ENCODE results near the gene NDUFA9.

NDUFA9 gene

DNA sequence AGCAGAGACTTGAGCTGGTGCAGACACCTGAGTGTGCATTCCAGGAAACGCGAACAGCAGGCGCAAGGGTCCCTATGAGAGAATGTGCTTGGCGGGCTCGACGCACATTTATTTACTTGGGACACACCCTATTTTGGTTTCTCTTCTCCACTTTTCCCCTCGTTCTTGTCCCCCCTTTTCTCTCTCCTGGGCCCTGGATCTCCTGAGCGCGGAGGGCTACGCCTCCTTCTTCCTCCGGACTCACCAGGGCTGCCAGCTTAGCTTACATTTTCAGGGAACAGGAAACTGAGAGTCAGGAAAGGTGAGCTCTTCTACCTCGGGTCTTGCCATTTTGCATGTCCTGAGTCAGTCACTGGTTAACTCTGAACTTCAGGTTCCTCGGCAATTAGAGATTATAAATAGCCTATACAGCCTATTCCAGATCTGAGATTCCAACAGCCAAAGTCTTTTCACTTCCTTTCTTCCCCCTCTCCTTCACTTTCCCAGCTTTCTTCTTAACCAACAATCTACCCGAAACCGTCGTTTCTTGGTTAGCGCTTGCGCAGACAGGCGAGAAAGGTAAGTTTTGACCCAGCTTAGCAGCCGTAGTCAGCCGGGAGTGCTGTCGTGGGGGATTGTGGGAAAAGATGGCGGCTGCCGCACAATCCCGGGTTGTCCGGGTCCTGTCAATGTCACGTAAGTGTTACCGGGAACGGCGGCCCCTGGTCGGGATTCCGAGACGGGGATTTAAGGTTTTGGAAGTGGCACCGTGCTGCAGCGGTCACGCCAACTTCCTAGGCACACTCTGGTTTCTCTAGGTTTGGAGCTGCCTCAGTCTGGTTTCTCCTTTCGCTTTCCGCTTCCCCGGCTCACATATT lies at the start of gene NDUFA9, which contains the start of gene AKAP3:
Gene NDUFA9, plus strand, starts transcription at position 614 of the 857 bp plus-strand sequence. Its CDS starts 13 bp downstream, at position 627.
Gene AKAP3, minus strand, starts transcription at position 551 of the 857 bp plus-strand sequence. CDS start 10,855 bp downstream, outside the sequence.
- peak; percentile 99 for FAIRE-seq
- DNase-seq (ENCODE audit: insufficient read length, low spot score): peak; percentile 52

GRCh38 chr12:4603421-4603820 lies 45.5 kb upstream of the NDUFA9 start:
- DNase-seq (ENCODE audit: insufficient read length, low spot score) (no peak), FAIRE-seq (no peak)

GRCh38 chr12:4603946-4604345 lies 45.0 kb upstream of the NDUFA9 start:
- FAIRE-seq (no peak), DNase-seq (ENCODE audit: insufficient read length, low spot score) (no peak)

- DNase-seq (ENCODE audit: insufficient read length, low spot score): peak; percentile 74
Observed at GRCh38 chr12:4604684-4605193, 44.2 kb upstream of the NDUFA9 start.

DNA sequence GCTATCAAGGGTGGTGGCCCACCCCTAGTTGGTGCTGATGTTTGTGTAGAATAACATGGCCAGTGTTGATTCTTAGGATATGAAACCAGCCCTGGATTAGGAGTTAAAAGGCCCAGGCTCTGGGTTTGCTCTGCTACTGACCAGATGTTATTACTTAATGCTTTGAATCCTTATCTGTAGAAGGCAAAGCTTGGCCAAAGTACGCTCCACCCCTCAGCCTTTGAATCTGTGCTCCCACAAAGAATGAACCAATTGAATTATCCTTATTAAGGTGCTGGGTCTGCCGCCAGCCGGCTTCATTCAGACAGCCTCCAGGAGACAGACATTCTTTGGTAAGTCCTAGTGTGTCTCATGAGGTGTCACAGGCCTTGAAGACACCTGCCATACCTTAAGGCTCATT lies 41.9 kb upstream of the NDUFA9 start:
- no peak for DNase-seq (ENCODE audit: insufficient read length, low spot score)
- no peak for FAIRE-seq

More at GRCh38 chr12:4604684-4605193, 44.2 kb upstream of the NDUFA9 start:
- FAIRE-seq: peak; percentile 99

- FAIRE-seq (no peak), DNase-seq (ENCODE audit: insufficient read length, low spot score) (no peak)
Observed at GRCh38 chr12:4609071-4609470, 39.8 kb upstream of the NDUFA9 start.

DNA sequence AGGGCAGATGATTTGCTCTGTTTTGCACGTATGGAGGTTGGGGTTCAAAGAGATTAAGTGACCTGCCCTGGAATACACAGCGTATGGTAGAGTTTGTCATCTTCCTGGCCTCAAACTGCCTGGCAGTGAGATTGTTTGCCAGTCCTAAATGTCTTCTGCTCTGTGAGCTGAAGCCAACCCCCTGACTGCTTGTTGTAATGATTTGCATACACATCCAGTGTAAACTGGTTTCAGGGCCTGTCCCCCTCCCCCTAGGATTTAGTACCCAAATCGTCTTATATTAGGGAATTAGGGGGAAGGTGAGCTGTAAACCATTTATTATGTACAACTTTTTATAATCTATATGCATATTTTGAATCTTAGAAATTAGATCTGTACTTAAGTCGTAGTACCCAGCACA lies 38.4 kb upstream of the NDUFA9 start:
- no peak for DNase-seq (ENCODE audit: insufficient read length, low spot score)
- FAIRE-seq: no peak

DNA sequence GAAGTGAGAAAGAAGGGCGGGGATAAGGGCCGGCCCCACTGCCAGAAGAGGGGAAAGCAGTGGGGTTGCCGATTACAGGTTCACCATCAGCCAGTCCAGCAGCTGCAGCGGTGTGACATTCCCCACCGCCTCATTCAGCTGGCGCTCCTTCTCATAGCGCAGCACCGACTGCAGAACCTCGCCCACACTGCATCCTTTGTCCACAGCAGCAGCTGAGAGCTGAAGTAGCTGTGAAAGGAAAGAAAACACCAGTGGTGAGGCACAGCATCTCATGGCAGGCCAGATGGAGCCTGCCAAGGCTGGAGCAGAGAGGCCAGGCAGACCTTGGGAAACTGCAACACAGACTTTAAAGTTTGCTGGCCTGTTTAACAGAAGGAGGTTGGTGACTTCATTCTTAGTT lies 33.2 kb upstream of the NDUFA9 start:
- DNase-seq (ENCODE audit: insufficient read length, low spot score) (no peak), FAIRE-seq (no peak)

DNA sequence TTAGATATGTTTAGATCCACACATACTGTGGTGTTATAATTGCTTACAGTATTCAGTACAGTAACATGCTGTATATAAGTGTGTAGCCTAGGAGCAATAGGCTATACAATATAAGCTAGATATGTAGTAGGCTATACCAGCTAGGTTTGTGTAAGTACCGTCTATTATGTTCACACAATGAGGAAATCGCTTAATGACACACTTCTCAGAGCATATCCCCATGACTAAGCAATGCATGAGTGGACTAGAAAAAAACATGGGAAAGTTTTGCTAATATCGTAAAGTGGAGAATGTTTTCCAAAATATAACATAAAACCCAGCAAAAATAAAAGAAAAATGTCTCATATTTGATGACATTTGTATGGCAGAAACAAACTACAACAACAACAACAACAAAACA lies 27.4 kb upstream of the NDUFA9 start:
- FAIRE-seq (no peak), DNase-seq (ENCODE audit: insufficient read length, low spot score) (no peak)

GRCh38 chr12:4626543-4626942 lies 22.4 kb upstream of the NDUFA9 start:
- FAIRE-seq: no peak

GRCh38 chr12:4628406-4628805 lies 20.5 kb upstream of the NDUFA9 start:
- no peak for FAIRE-seq
- no peak for DNase-seq (ENCODE audit: insufficient read length, low spot score)

More at GRCh38 chr12:4626543-4626942, 22.4 kb upstream of the NDUFA9 start:
- DNase-seq (ENCODE audit: insufficient read length, low spot score): no peak

DNA sequence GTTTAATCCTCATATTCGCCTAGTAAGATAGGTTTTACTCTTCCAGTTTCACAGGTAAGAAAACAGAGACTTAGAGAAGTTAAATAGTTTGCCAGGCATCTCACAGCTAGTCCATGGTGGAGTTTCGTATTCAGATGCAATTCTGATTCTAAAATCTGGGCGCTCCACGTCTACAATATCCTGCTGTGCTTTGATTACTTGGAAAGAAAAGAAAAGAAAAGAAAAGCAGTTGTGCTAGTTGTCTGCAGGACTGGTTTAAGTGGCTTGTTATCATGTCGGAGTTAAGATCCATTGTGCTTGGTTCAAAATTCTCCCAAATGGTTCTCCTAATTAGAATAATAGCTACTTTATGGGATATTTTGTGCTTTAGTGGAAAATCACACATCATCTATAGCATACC lies 18.7 kb upstream of the NDUFA9 start:
- FAIRE-seq (no peak), DNase-seq (ENCODE audit: insufficient read length, low spot score) (no peak)

DNA sequence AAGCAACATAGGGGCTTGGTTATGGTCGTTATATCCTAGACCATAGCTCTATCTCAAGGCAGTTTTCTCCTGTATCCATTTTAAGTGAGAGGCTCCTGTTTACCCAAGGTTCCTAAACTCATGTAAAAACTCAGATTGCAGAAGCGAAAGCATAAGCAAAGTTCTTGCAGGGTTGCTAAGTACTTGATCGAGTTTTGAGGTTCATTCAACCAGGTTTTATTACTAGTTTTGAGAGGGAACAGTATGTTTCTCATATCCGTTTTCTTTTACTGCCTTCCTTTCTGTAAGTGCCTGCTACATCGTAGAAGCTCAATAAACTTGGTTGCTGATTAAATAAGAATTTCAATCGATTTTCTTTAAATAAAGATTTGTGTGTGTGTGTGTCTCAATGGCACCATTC lies 5.2 kb upstream of the NDUFA9 start:
- FAIRE-seq: peak; percentile 42
- no peak for DNase-seq (ENCODE audit: insufficient read length, low spot score)

DNA sequence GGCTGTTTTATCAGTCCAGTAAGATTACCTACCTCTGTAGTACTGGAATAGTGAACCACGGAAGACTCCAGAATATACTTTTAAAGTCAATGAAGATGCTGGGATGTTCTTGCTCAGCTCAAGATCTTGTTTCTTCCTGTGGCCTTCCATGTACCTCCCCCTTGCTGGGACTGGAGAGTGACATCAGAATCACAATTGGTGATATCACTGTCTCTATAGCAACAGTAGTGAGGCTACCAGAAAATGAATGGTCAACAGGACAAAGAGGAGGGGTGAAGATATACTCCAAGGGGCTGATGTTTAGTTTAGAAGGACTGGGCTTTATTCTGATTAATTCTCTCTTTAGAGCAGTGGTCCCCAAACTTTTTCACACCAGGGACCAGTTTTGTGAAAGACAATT lies 3.9 kb upstream of the NDUFA9 start:
- FAIRE-seq (no peak), DNase-seq (ENCODE audit: insufficient read length, low spot score) (no peak)

GRCh38 chr12:4648104-4648500 lies 812 bp upstream of the NDUFA9 start:
- peak; percentile 85 for FAIRE-seq
- DNase-seq (ENCODE audit: insufficient read length, low spot score): no peak

GRCh38 chr12:4649358-4649661 lies 396 bp downstream of the NDUFA9 start:
- DNase-seq (ENCODE audit: insufficient read length, low spot score) (no peak), FAIRE-seq (no peak)

DNA sequence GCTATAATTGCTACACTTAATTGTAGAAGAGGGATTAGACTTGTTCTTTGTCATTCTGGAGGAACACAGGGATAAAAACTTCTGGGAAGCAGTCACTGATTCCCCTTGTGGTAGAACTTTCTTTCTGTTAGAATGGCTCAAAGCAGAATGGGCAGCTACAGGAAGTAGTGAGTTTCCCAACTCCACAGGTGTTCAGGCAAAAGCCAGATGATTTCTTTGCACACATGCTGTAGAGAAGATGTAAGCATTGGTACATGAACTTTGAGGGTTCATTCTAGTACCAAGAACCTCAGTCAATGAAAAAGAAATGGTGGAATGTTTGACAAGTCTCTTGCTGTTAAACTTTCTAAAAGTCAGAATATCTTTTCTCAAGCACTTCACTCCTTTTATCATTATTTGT lies 4.3 kb downstream of the NDUFA9 start:
- no peak for FAIRE-seq
- DNase-seq (ENCODE audit: insufficient read length, low spot score): no peak

DNA sequence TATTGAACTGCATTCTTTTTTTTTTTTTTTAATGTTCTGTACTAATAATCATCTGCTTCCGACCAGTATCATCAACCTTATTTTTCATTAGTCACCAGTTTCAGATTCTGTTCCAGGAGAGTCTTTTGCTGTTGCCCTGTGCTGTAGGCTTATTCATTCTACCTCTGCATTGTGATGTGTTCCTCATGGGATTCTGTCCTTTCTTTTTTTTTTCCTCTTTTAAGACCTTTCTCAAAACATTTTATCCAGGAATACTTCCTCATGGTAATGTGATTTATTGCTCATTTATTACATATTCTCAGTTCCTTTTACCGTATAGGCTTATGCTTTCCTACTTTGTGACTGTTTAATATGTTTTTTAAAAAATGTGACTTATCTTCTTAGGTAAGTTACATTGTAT lies 4.8 kb downstream of the NDUFA9 start:
- FAIRE-seq (no peak), DNase-seq (ENCODE audit: insufficient read length, low spot score) (no peak)

- FAIRE-seq (no peak), DNase-seq (ENCODE audit: insufficient read length, low spot score) (no peak)
Observed at GRCh38 chr12:4663971-4664505, 15.1 kb downstream of the NDUFA9 start.

- DNase-seq (ENCODE audit: insufficient read length, low spot score): no peak
- no peak for FAIRE-seq
Observed at GRCh38 chr12:4665236-4665635, 16.3 kb downstream of the NDUFA9 start.

DNA sequence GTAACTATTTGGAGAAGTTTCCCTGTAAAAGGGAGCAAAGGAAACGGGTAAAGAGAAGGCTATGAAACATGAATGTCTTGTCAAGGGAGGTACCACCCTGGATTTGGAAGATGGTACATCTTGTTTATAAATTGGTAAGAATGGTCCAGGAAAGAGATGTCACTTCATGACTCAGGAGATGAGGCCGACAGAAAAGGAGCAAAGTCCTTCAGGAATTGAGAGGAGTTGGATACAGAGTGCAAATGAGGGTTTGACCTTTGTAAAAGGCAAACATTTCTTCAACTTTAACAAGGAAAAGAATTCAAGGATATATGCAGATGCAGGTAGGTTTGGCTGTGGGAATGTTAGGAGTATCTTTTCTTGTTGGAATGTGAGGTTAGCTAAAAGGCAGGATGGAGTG lies 30.8 kb downstream of the NDUFA9 start:
- no peak for DNase-seq (ENCODE audit: insufficient read length, low spot score)
- no peak for FAIRE-seq

GRCh38 chr12:4681732-4682131 lies 32.8 kb downstream of the NDUFA9 start:
- DNase-seq (ENCODE audit: insufficient read length, low spot score) (no peak), FAIRE-seq (no peak)
